Colonic mucosa (tissue), 4 donors: Measurements from ENCODE around the gene ZNF317. TPM values are rescaled to one million over a fixed set of nuclear protein-coding genes. Genes with fewer than 3 reads are reported as not detected.

Experiments
- DNase-seq: peaks from one replicate; pipeline ENCODE4 v3.0.0-alpha.2; 2020
- H3K27ac ChIP-seq: fragments of 200-600 bp; one replicate; pipeline ENCODE4 v1.8.0; 2021
- H3K27me3 ChIP-seq: fragments of 200-600 bp; one replicate; pipeline ENCODE4 v1.8.0; 2021
- H3K36me3 ChIP-seq: fragments of 200-600 bp; one replicate; pipeline ENCODE4 v1.8.0; 2021
- H3K4me1 ChIP-seq: fragments of 200-600 bp; one replicate; pipeline ENCODE4 v1.8.0; 2021; ENCODE audit warnings: mild to moderate bottlenecking
- H3K4me3 ChIP-seq: fragments of 200-600 bp; one replicate; pipeline ENCODE4 v1.8.0; 2021
- H3K9ac ChIP-seq, 2 donors: one replicate each; pipeline ENCODE4 v1.7.0; 2013; ENCODE audit warnings: control low read depth in 2 of 2, low read depth in 2 of 2, low read length in 2 of 2
- H3K9me3 ChIP-seq: fragments of 200-600 bp; one replicate; pipeline ENCODE4 v1.8.0; 2021
- intact Hi-C: fragments of 100-400 bp; cut with DNase I; formaldehyde crosslinking; loops from one replicate; pipeline ENCODE4 v1.14.1; 2022
- total RNA-seq, 2 donors: library from RNA; stranded (reverse); fragmentation: NEBNext Ultra II Directional in 1 of 2; extraction: Animal tissue kit (Norgen Biotek cat#: 25700) in 1 of 2; gene quantifications; one replicate each; pipeline ENCODE4 v1.2.1, GENCODE V29; 2021
- TF ChIP-seq, protein P1 (sequence below): fragments of 200-600 bp; IDR thresholded peaks from one replicate; pipeline ENCODE4 v1.8.0; 2022; ENCODE audit warnings: antibody characterized with exemption, mild to moderate bottlenecking
- donor health status: healthy.
- donor health status: DM: no; HTN: no; CAD: no.
- donor health status: DM: no; HTN: no; CAD: no.

Gene ZNF317
- total RNA-seq = 10 to 100 TPM; 25.5 to 28.5 TPM

DNA sequence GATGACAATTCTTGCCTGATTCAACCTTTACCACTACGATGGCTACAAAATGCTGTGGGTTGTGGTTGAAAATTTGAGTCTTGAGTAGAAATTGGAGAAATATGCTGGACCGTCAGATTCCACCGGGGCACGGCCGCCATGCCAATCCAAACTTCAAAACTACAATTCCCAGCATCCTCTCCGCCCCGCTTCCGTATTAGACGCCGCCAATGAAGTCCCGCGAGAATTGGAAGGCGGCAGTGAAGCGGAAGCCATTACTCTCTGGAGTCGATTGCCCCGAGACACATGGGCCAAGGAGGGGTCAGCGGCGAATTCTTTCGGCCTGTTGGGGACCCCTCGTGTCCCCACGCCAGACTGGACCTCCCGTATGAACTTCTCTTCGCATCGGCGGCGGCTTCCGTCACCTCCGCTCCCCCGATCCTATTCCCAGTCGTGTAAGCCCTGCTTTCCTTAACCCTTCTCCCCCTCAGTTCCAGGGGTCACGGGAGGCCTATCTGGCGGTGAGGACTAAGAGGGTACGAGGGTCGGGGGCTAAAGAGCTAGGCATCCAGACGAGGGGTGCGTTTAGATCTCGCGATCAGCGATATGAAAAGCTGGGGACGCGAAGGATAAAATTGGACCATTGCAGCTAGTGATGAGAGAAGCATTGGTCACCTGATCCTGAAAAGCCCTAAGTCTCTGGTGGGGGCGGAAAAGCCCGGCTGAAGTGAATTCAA lies at the start of gene ZNF317:
TSS of gene ZNF317 (plus strand) at position 239 of the 716 bp plus-strand sequence. CDS start 15,620 bp downstream, outside the sequence.
- peak; percentile 97 for DNase-seq
- Histone ChIP-seq H3K27me3 (no peaks in the 10 kb centered on the region), H3K36me3 (no peaks in the 10 kb centered on the region), H3K4me3 (peak within 1 kb of the TSS; percentile 86), H3K9ac (peak within 1 kb of the TSS; percentile 94 to 96), H3K4me1 (peaks cover 6% of the 10 kb centered on the region), H3K9me3 (peaks cover 3% of the 10 kb centered on the region), H3K27ac (peak within 1 kb of the TSS; percentile 70)
- TF ChIP-seq, protein P1, sequence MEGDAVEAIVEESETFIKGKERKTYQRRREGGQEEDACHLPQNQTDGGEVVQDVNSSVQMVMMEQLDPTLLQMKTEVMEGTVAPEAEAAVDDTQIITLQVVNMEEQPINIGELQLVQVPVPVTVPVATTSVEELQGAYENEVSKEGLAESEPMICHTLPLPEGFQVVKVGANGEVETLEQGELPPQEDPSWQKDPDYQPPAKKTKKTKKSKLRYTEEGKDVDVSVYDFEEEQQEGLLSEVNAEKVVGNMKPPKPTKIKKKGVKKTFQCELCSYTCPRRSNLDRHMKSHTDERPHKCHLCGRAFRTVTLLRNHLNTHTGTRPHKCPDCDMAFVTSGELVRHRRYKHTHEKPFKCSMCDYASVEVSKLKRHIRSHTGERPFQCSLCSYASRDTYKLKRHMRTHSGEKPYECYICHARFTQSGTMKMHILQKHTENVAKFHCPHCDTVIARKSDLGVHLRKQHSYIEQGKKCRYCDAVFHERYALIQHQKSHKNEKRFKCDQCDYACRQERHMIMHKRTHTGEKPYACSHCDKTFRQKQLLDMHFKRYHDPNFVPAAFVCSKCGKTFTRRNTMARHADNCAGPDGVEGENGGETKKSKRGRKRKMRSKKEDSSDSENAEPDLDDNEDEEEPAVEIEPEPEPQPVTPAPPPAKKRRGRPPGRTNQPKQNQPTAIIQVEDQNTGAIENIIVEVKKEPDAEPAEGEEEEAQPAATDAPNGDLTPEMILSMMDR = no peak
- intact Hi-C loops = no loop called here

DNA sequence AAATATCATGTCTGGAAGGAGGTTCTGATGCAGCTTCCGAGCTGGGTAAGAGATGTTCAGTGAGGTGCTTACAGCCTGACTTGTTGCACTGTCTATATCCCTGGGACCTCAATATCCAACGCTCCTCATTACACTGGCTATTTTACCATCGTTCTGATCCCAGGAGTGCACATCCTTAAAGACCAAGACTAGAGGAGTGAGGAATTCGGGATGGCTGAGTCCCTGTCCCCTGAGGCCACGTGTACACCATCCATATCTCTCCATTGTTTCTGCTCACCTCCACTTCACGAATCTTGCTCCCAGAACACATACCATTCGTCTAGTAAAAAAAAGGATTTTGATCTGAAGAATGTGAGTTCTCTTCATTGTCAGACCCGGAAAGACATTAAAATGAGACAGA lies 32.8 kb upstream of the ZNF317 start, which contains the start of gene OR7G2:
TSS of gene OR7G2 (minus strand) at position 101 of the 400 bp plus-strand sequence. CDS start 4,232 bp downstream, outside the sequence.
- Histone ChIP-seq H3K9me3 (no peaks in the 10 kb centered on the region), H3K4me3 (no peak within 1 kb of the TSS), H3K27ac (no peak within 1 kb of the TSS), H3K4me1 (no peaks in the 10 kb centered on the region), H3K27me3 (no peaks in the 10 kb centered on the region), H3K9ac (no peak within 1 kb of the TSS), H3K36me3 (no peaks in the 10 kb centered on the region)
- DNase-seq = no peak
- TF ChIP-seq, protein P1 = no peak
- intact Hi-C loops = no loop called here

DNA sequence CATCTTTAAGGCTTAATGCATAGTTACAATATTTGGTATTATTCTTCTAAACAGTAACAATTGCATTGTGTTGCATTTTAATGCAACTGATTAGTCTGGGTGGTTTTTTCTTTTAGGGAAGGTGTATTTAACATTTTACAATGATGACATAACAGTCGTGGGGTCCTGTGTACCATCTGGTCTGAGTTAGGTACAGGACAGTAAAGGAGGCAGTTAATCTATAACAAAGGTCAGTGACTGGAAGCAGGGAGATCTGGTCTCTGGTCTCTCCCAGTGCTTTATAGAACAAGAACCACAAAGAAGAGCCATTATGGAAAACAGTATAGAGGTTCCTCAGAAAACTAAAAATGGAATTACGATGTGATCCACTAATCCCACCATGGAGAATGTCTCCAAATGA lies 30.2 kb upstream of the ZNF317 start:
- H3K36me3 ChIP-seq = no peaks in the 10 kb centered on the region
- H3K4me3 ChIP-seq = no peak overlapping the region
- H3K27ac ChIP-seq = no peak overlapping the region
- no peaks in the 10 kb centered on the region for H3K4me1 ChIP-seq
- no peaks in the 10 kb centered on the region for H3K9me3 ChIP-seq
- no peaks in the 10 kb centered on the region for H3K27me3 ChIP-seq
- no peak for DNase-seq
- H3K9ac ChIP-seq = no peak overlapping the region
- TF ChIP-seq, protein P1 = no peak
- intact Hi-C loops = no loop called here

DNA sequence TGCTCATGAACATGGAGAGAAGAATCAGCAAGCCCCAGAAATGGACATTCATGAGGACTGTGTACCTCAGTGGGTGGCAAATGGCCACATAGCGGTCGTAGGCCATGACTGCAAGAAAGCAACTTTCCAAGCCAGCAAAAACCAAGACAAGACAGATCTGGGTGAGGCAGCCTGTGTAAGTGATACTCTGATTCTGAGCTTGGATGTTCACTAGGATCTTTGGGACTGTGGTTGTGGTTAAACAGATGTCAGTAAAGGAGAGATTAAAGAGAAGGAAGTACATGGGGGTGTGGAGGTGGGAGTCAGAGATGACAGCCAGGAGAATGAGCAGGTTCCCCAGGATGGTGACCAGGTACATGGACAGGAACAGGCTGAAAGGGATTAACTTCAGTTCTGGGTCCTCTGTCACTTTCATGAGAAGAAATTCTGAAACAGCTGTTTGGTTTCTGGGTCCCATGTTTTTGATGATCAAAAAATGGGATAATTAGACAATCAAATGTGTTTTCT lies 24.8 kb upstream of the ZNF317 start, which contains the start of gene OR7G1:
TSS of gene OR7G1 (minus strand) at position 457 of the 507 bp plus-strand sequence. CDS start at position 457, 0 bp downstream.
- DNase-seq = no peak
- intact Hi-C loops = no loop called here
- Histone ChIP-seq H3K9me3 (no peaks in the 10 kb centered on the region), H3K4me3 (no peak within 1 kb of the TSS), H3K9ac (no peak within 1 kb of the TSS), H3K27ac (no peak within 1 kb of the TSS), H3K36me3 (no peaks in the 10 kb centered on the region), H3K4me1 (no peaks in the 10 kb centered on the region), H3K27me3 (no peaks in the 10 kb centered on the region)
- TF ChIP-seq, protein P1 = no peak

- Histone ChIP-seq H3K4me3 (no peak overlapping the region), H3K36me3 (no peaks in the 10 kb centered on the region), H3K9ac (no peak overlapping the region), H3K4me1 (no peaks in the 10 kb centered on the region), H3K9me3 (no peaks in the 10 kb centered on the region), H3K27me3 (no peaks in the 10 kb centered on the region), H3K27ac (no peak overlapping the region)
- DNase-seq = no peak
- intact Hi-C loops = no loop called here
- TF ChIP-seq, protein P1 = no peak
Observed at GRCh38 chr19:9116547-9116946, 23.6 kb upstream of the ZNF317 start.
